T-cell (primary cell): Measurements from ENCODE around the gene KLRK1. TPM values are rescaled to one million over a fixed set of nuclear protein-coding genes. Genes with fewer than 3 reads are reported as not detected.
A peak's percentile ranks its signal among the peaks of the same experiment; 100 is the strongest.
"Not testable (repeated sequence)": the region's sequence is repeated elsewhere in the genome, so short reads cannot be mapped to it uniquely, and the experiment has no call there.

Source experiments
- ATAC-seq, 4 experiments: fragments of 200-7000 bp in 3 of 4; fragments of 150-1000 bp in 1 of 4; cut with Tn5 transposase; replicated peaks in 1 of 4; 1 replicate in 3 of 4; 2 replicates in 1 of 4; pipeline ENCODE4 v1.10.0; 2021; ENCODE audit warnings: moderate library complexity in 3 of 4, mild to moderate bottlenecking in 2 of 4, moderate number of reproducible peaks in 1 of 4
- CTCF ChIA-PET, 2 donors: fragments of 300-600 bp; sonication (Branson Sonifier 250); formaldehyde crosslinking; loops; one replicate each; lab custom pipeline; 2022; ENCODE audit warnings: antibody characterized with exemption in 2 of 2; lab: Charles Lee
- POLR2A ChIA-PET, 2 donors: fragments of 300-600 bp; sonication (Branson Sonifier 250); formaldehyde crosslinking; loops; one replicate each; lab custom pipeline; 2022; ENCODE audit warnings: antibody characterized with exemption in 2 of 2; lab: Charles Lee
- DNase-seq, 35 experiments: peaks; one replicate each; pipeline versions ENCODE4 v3.0.0 to v3.0.0-alpha.2; 2013 to 2023
- H3K27ac ChIP-seq: one replicate; pipeline ENCODE4 v1.5.1; 2013; ENCODE audit warnings: low read length
- H3K27me3 ChIP-seq, 2 experiments: replicated peaks in 1 of 2; 1 replicate in 1 of 2; 2 replicates in 1 of 2; pipeline versions ENCODE4 v1.6.1 to v1.7.0; 2013; ENCODE audit warnings: low read length in 1 of 2, mixed read lengths in 1 of 2; ENCODE audit not compliant: control insufficient read depth in 2 of 2, insufficient read depth in 2 of 2; ENCODE audit errors: extremely low read depth in 1 of 2
- H3K36me3 ChIP-seq, 2 donors: 1 replicate in 1 of 2; 2 replicates in 1 of 2; pipeline versions ENCODE4 v1.6.1 to v1.7.0; 2013; ENCODE audit warnings: low read length in 1 of 2; ENCODE audit not compliant: control insufficient read depth in 2 of 2, insufficient read depth in 1 of 2; ENCODE audit errors: extremely low read depth in 1 of 2
- H3K4me1 ChIP-seq, 2 experiments: 1 replicate in 1 of 2; 2 replicates in 1 of 2; pipeline versions ENCODE4 v1.6.1 to v1.7.0; 2013; ENCODE audit warnings: low read length in 2 of 2, mixed read lengths in 1 of 2; ENCODE audit not compliant: insufficient read depth in 2 of 2, control insufficient read depth in 1 of 2; ENCODE audit errors: extremely low read depth in 1 of 2
- H3K4me3 ChIP-seq, 2 donors: 1 replicate in 1 of 2; 2 replicates in 1 of 2; pipeline versions ENCODE4 v1.5.1 to v1.7.0; 2013; ENCODE audit warnings: mild to moderate bottlenecking in 2 of 2, low read length in 1 of 2, moderate library complexity in 1 of 2; ENCODE audit not compliant: control insufficient read depth in 1 of 2; ENCODE audit errors: extremely low read depth in 1 of 2
- H3K9me3 ChIP-seq: 2 replicates; pipeline ENCODE4 v1.7.0; 2013
- H3K27ac Mint-ChIP-seq, 2 donors: one replicate each; pipeline ENCODE4 v1.8.0; 2020 to 2021; ENCODE audit warnings: mild to moderate bottlenecking in 2 of 2, mixed read lengths in 2 of 2
- H3K27me3 Mint-ChIP-seq, 2 donors: one replicate each; pipeline ENCODE4 v1.8.0; 2021 to 2022; ENCODE audit warnings: mixed read lengths in 2 of 2
- H3K36me3 Mint-ChIP-seq: one replicate; pipeline ENCODE4 v1.8.0; 2021; ENCODE audit warnings: mixed read lengths
- H3K4me1 Mint-ChIP-seq, 3 donors: one replicate each; pipeline ENCODE4 v1.8.0; 2020 to 2022; ENCODE audit warnings: mixed read lengths in 3 of 3, mild to moderate bottlenecking in 1 of 3
- H3K4me3 Mint-ChIP-seq, 3 donors: one replicate each; pipeline ENCODE4 v1.8.0; 2020 to 2022; ENCODE audit warnings: mild to moderate bottlenecking in 3 of 3, mixed read lengths in 3 of 3, moderate library complexity in 3 of 3
- H3K9me3 Mint-ChIP-seq, 3 donors: one replicate each; pipeline ENCODE4 v1.8.0; 2020 to 2022; ENCODE audit warnings: mixed read lengths in 3 of 3
- WGBS: methylation state at CpG from one replicate; pipeline ENCODE4 v1.1.5; 2013; ENCODE audit warnings: missing lambda C conversion rate; ENCODE audit not compliant: insufficient coverage; 5-methylcytosine and 5-hydroxymethylcytosine counted together
- total RNA-seq, 35 experiments: library from RNA in 6 of 35; stranded (reverse) in 6 of 35; fragments of 120-200 nt in 1 of 35; gene quantifications; one replicate each; pipeline versions ENCODE4 v1.2.1 to v1.2.4 and lab custom pipeline; 2013 to 2026

Gene KLRK1
- total RNA-seq, 5 donors from 2014 or later (not counting 1 experiment from before 2014, with no cell fraction given), result 74.5 to 162 (median 141) TPM

DNA sequence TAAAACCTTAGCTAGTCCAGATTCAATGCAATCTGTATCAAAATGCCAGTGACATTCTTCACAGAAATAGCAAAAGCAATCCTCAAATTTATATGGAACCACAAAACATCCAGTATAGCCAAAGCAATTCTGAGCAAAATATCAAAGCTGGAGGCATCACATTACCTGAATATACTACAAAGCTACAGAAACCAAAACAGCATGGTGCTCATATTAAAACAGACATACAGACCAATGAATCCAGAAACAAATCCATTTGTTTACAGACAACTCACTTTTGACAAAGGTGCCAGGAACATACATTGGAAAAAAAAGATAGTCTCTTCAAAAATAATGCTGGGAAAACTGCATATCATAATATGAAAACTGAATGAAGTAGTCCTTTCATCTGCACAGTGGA lies 15.0 kb upstream of the KLRK1 start:
- H3K36me3 Mint-ChIP-seq, result peaks cover 3% of the 10 kb centered on the region
- H3K4me3 Mint-ChIP-seq, result peak overlapping the region; percentile 12 to 50 (median 45)
- peaks cover 0 to 3% (median 2%) of the 10 kb centered on the region in 3 donors for H3K9me3 Mint-ChIP-seq
- DNase-seq (no peak), ATAC-seq (no peak)
- H3K27ac Mint-ChIP-seq, result peak overlapping the region in 1 of 2 donors; percentile 17
- no peak overlapping the region for H3K27ac ChIP-seq
- H3K4me1 ChIP-seq, result no peaks in the 10 kb centered on the region
- no peaks in the 10 kb centered on the region for H3K36me3 ChIP-seq
- no peaks in the 10 kb centered on the region for H3K27me3 ChIP-seq
- CTCF ChIA-PET, result no interaction called here
- no peak overlapping the region for H3K4me3 ChIP-seq
- H3K27me3 Mint-ChIP-seq, result peaks cover 4 to 11% of the 10 kb centered on the region in 2 donors
- no peaks in the 10 kb centered on the region for H3K9me3 ChIP-seq
- peaks cover 8 to 12% (median 11%) of the 10 kb centered on the region in 3 donors for H3K4me1 Mint-ChIP-seq
- POLR2A ChIA-PET, result no interaction called here

DNA sequence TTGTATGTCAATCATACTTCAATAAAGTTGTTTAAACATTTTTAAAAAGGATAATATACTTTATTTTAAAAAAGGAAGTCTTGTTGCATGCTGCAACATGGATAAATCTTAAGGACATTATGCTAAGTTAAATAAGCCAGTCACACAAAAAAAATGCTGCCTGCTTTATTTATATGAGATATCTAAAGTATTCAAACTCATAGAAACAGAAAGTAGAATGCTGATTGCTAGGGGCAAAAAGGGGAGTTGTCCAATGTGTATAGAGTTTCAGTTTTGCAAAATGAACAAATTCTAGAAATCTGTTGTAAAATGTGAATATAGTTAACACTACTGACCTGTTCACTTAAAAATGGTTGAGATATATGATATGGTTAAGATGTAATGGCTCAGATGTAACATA lies 11.0 kb upstream of the KLRK1 start:
- H3K4me1 Mint-ChIP-seq, result peaks cover 13 to 20% (median 16%) of the 10 kb centered on the region in 3 donors
- peaks cover 0 to 3% (median 2%) of the 10 kb centered on the region in 3 donors for H3K9me3 Mint-ChIP-seq
- no peaks in the 10 kb centered on the region for H3K36me3 ChIP-seq
- peaks cover 2 to 5% of the 10 kb centered on the region in 2 experiments for H3K4me1 ChIP-seq
- H3K9me3 ChIP-seq, result no peaks in the 10 kb centered on the region
- H3K27me3 Mint-ChIP-seq, result peaks cover 4 to 12% of the 10 kb centered on the region in 2 donors
- H3K27ac ChIP-seq, result no peak overlapping the region
- CTCF ChIA-PET, result no interaction called here
- ATAC-seq, result no peak
- H3K36me3 Mint-ChIP-seq, result no peaks in the 10 kb centered on the region
- POLR2A ChIA-PET, result no interaction called here
- peak overlapping the region in 2 of 3 donors; percentile 15 to 38 for H3K4me3 Mint-ChIP-seq
- H3K27ac Mint-ChIP-seq, result peak overlapping the region; percentile 6 to 46
- DNase-seq, result no peak
- H3K4me3 ChIP-seq, result no peak overlapping the region
- H3K27me3 ChIP-seq, result no peaks in the 10 kb centered on the region

DNA sequence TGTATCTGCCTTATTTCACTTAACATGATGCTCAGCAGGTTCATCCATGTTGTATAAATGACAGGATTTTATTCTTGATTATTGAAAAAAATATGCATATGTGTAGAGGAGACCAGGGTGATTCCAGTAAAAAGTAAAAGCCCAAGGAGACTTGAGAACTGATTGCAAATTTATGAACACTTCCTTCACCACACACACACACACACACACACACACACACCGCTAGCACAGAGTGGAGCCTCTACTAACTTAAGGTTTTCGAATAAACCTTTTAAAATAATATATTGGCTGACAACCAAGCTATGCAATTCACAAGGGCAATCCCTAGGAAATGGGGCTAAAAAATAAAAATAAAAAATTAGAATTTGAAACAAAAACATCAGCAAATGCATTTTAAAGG lies 8.3 kb upstream of the KLRK1 start:
- Histone ChIP-seq H3K27ac (no peak overlapping the region), H3K4me1 (peaks cover 11 to 16% of the 10 kb centered on the region in 2 experiments), H3K4me3 (no peak overlapping the region), H3K27me3 (no peaks in the 10 kb centered on the region), H3K36me3 (no peaks in the 10 kb centered on the region), H3K9me3 (no peaks in the 10 kb centered on the region)
- Mint-ChIP-seq H3K36me3 (no peaks in the 10 kb centered on the region), H3K27ac (peak overlapping the region; percentile 60 to 67), H3K4me3 (peak overlapping the region; percentile 4 to 8 (median 5)), H3K9me3 (no peaks in the 10 kb centered on the region), H3K27me3 (peaks cover 9 to 19% of the 10 kb centered on the region in 2 donors), H3K4me1 (peaks cover 26 to 42% (median 37%) of the 10 kb centered on the region in 3 donors)
- DNase-seq (no peak), ATAC-seq (no peak)
- no CpG with 5 or more reads among the region's 2 CpGs for WGBS
- ChIA-PET POLR2A (interaction anchor here in 1 of 2 donors (0.7 kb wide), 1 partner anchor 24 kb away, joined by 3 read pairs; no protein-coding TSS in a partner anchor), CTCF (interaction anchor here (0.6 to 1.5 kb wide), 2 partner anchors 162 to 458 kb away, joined by 3 to 7 read pairs; no protein-coding TSS in a partner anchor)

DNA sequence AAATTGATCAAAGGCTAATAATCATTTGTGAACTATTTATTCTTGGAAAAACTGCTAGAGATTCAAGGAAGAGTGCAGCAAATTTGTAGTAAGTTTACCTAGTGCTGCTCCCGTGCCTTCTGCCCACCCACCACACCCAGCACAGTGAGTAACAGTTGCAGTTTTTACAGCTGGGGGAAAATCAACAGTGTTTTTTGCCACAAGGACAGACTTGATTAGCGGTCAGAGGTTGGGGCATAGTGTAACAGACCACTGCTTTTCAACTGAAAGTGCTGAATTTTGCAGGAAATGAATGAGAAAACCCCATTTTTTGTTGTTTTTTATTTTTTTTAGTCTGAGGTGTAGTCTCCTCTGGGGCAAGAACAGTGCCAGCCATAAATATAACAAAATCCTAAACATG lies 7.5 kb upstream of the KLRK1 start:
- Mint-ChIP-seq H3K4me3 (peak overlapping the region in 2 of 3 donors; percentile 7 to 54), H3K27ac (peak overlapping the region; percentile 45 to 56), H3K36me3 (no peaks in the 10 kb centered on the region), H3K27me3 (peaks cover 9 to 19% of the 10 kb centered on the region in 2 donors), H3K4me1 (peaks cover 26 to 48% (median 37%) of the 10 kb centered on the region in 3 donors), H3K9me3 (no peaks in the 10 kb centered on the region)
- Histone ChIP-seq H3K27me3 (no peaks in the 10 kb centered on the region), H3K4me3 (no peak overlapping the region), H3K27ac (peak overlapping the region; percentile 93), H3K36me3 (no peaks in the 10 kb centered on the region), H3K4me1 (peaks cover 16 to 24% of the 10 kb centered on the region in 2 experiments), H3K9me3 (no peaks in the 10 kb centered on the region)
- ATAC-seq (peak in 1 of 4 experiments; percentile 18), DNase-seq (peak in 1 of 35 experiments; percentile 53)
- POLR2A ChIA-PET, result interaction anchor here (0.5 to 1.0 kb wide), 4 partner anchors 14 to 157 kb away, joined by 3 to 11 read pairs (median 4); no protein-coding TSS in a partner anchor
- no CpG with 5 or more reads among the region's 2 CpGs for WGBS
- CTCF ChIA-PET, result interaction anchor here (1.0 to 1.5 kb wide), 2 partner anchors 75 to 161 kb away, joined by 3 to 7 read pairs; no protein-coding TSS in a partner anchor

DNA sequence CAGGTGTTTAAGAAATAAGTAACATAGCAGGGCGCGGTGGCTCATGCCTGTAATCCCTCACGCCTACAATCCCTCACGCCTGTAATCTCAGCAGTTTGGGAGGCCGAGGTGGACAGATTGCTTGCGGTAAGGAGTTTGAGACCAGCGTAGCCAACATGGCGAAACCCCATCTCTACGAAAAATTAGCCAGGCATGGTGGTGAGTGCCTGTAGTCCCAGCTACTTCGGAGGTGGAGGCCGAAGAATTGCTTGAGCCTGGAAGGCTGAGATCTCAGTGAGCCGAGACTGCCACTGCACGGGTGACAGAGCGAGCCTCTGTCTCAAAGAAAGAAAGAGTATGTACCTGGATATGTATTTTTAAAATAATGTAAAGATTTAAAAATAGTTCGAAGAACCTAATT lies 6.3 kb upstream of the KLRK1 start:
- H3K27me3 ChIP-seq, ATAC-seq, H3K36me3 ChIP-seq, H3K9me3 Mint-ChIP-seq, H3K4me3 ChIP-seq, H3K9me3 ChIP-seq, H3K36me3 Mint-ChIP-seq, DNase-seq: not testable (repeated sequence)
- ChIA-PET CTCF (interaction anchor here in 1 of 2 donors (1.7 kb wide), 1 partner anchor 30 kb away, joined by 6 read pairs; no protein-coding TSS in a partner anchor), POLR2A (interaction anchor here in 1 of 2 donors (0.7 kb wide), 1 partner anchor 9 kb away, joined by 3 read pairs; no protein-coding TSS in a partner anchor)
- H3K27me3 Mint-ChIP-seq, result peaks cover 8 to 19% of the 10 kb centered on the region in 2 donors
- 80% methylated on average over 1 of the region's 15 CpGs for WGBS
- peak overlapping the region in 2 of 3 donors; percentile 11 to 18 for H3K4me3 Mint-ChIP-seq
- peaks cover 24 to 52% (median 36%) of the 10 kb centered on the region in 3 donors for H3K4me1 Mint-ChIP-seq
- H3K27ac ChIP-seq, result peak overlapping the region; percentile 93
- H3K4me1 ChIP-seq, result peaks cover 17 to 29% of the 10 kb centered on the region in 2 experiments
- peak overlapping the region in 1 of 2 donors; percentile 8 for H3K27ac Mint-ChIP-seq

DNA sequence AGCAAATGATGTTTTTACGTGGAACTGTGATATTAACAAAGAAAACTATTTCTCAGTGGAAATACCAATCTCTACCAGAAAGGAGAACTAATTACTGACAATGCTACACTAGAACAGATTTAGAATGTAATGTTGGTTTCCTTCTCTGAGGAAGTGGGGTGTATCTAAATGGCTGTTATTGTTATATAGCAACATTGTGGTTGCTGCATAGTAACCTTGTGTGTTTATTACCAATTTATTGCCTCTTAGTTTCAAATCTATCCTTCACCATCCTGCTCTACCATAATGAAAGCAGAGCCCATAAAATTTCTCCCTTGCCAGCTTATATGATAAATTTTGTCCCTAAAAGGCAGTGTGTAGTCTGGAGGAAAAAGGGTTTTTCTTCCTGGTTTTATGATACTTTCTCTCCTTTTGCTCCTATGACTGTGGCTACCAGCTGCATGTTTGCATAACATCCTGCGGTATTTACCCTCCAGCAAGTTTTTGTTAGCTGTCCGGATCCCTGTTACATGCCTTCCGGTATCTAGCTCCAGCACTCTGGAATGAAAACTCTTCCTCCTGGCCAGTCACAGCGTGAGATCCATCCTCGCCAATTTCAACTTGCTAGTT lies 5.7 kb upstream of the KLRK1 start:
- CTCF ChIA-PET, result interaction anchor here in 1 of 2 donors (1.7 kb wide), 1 partner anchor 29 kb away, joined by 6 read pairs; no protein-coding TSS in a partner anchor
- POLR2A ChIA-PET, result interaction anchor here in 1 of 2 donors (0.6 to 1.3 kb wide), 3 partner anchors 9 to 159 kb away, joined by 3 to 7 read pairs (median 3); no protein-coding TSS in a partner anchor

More for the DNA sequence above, 5.7 kb upstream of the KLRK1 start:
- Mint-ChIP-seq H3K36me3 (no peaks in the 10 kb centered on the region), H3K4me1 (peaks cover 19 to 48% (median 36%) of the 10 kb centered on the region in 3 donors), H3K4me3 (peak overlapping the region; percentile 25 to 46 (median 34)), H3K27me3 (peaks cover 5 to 17% of the 10 kb centered on the region in 2 donors), H3K27ac (peak overlapping the region; percentile 75 to 94), H3K9me3 (no peaks in the 10 kb centered on the region)
- peak; percentile 67 to 79 (median 74) for ATAC-seq
- 60% methylated on average over 3 of the region's 6 CpGs for WGBS
- peak in 3 of 35 experiments; percentile 16 to 71 (median 36) for DNase-seq
- peaks cover 21 to 29% of the 10 kb centered on the region in 2 experiments for H3K4me1 ChIP-seq
- peak overlapping the region; percentile 93 for H3K27ac ChIP-seq
- H3K4me3 ChIP-seq, result peak overlapping the region in 1 of 2 donors; percentile 10
- H3K9me3 ChIP-seq, result no peaks in the 10 kb centered on the region
- H3K27me3 ChIP-seq, result no peaks in the 10 kb centered on the region
- no peaks in the 10 kb centered on the region for H3K36me3 ChIP-seq
